ENCODE data around the gene PAPSS2.
"Not testable (repeated sequence)": the region's sequence is repeated elsewhere in the genome, so short reads cannot be mapped to it uniquely, and the experiment has no call there.

PAPSS2 gene

DNA sequence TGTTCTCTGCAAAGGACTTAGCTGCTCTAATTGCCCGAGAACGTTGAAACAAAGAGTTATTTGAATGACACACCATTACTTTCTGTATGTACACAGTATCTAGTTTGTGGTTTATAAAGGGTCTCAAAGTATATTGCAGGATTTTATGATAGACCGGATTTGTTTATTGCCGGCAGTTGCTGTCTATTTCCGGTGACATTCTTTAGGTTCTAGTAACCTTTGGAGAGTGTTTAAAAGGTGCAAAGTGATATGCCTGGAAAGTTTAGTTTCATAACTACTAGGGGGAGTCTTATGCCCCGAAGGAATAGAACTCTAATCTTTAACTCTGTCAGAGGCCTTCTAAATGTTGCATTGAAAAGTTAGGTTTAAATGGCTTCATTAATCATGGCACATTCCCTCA lies 63.8 kb downstream of the PAPSS2 start:
- no peak for DNase-seq (ENCODE audit: extremely low read depth, insufficient read length)

DNA sequence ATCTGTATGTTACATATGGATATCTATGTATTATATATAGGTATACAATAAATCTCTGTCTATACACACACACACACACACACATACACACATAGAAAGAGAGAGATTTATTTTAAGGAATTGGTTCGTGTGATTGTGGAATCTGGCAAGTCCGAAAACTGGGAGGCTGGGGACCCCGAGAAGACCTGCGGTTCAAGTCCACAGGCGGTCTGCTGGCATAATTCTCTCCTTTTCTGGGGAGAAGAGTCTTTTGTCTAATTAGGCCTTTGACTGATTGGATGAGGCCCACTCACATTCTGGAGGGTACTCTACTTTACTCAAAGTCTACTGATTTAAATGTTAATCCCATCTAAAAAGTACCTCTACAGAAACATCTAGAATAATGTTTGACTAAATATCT lies 65.1 kb downstream of the PAPSS2 start:
- no peaks in the 10 kb centered on the region for H3K27me3 ChIP-seq (replicated peaks; ENCODE audit: control insufficient read depth, insufficient read depth, low read length)
- no peaks in the 10 kb centered on the region for H3K36me3 ChIP-seq (ENCODE audit: control insufficient read depth, insufficient read depth, low read length)
- no peak for DNase-seq (ENCODE audit: extremely low read depth, insufficient read length)
- H3K4me3 ChIP-seq (replicated peaks; ENCODE audit: low read depth, low read length) = no peak overlapping the region
- TF ChIP-seq, protein P1, sequence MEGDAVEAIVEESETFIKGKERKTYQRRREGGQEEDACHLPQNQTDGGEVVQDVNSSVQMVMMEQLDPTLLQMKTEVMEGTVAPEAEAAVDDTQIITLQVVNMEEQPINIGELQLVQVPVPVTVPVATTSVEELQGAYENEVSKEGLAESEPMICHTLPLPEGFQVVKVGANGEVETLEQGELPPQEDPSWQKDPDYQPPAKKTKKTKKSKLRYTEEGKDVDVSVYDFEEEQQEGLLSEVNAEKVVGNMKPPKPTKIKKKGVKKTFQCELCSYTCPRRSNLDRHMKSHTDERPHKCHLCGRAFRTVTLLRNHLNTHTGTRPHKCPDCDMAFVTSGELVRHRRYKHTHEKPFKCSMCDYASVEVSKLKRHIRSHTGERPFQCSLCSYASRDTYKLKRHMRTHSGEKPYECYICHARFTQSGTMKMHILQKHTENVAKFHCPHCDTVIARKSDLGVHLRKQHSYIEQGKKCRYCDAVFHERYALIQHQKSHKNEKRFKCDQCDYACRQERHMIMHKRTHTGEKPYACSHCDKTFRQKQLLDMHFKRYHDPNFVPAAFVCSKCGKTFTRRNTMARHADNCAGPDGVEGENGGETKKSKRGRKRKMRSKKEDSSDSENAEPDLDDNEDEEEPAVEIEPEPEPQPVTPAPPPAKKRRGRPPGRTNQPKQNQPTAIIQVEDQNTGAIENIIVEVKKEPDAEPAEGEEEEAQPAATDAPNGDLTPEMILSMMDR (IDR thresholded peaks at IDR 0.05; ENCODE audit: insufficient read depth, low read length, poor library complexity, severe bottlenecking) = no peak

More for the DNA sequence above, 63.8 kb downstream of the PAPSS2 start:
- Histone ChIP-seq H3K27me3 (replicated peaks; ENCODE audit: control insufficient read depth, insufficient read depth, low read length) (no peaks in the 10 kb centered on the region), H3K36me3 (ENCODE audit: control insufficient read depth, insufficient read depth, low read length) (no peaks in the 10 kb centered on the region), H3K4me3 (replicated peaks; ENCODE audit: low read depth, low read length) (no peak overlapping the region)
- TF ChIP-seq, protein P1 (IDR thresholded peaks at IDR 0.05; ENCODE audit: insufficient read depth, low read length, poor library complexity, severe bottlenecking) = no peak

DNA sequence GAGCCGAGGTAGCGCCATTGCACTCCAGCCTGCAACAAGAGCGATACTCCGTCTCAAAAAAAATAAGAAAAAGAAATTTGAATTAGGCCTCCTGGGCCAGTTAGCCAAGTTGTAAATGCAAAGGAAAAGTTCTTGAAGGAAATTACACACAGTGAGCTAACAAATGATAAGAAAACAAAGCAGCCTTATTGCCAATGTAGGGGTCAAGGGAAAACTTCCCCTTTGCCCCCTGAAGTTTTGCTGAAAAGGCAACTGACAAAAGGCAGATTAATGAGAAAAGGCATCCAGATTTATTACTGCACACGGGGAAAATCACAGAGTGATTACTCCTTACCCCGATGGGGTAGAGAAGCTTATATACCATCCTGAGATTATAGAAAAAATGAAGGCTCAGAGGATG lies 70.3 kb downstream of the PAPSS2 start:
- TF ChIP-seq, protein P1 (IDR thresholded peaks at IDR 0.05; ENCODE audit: insufficient read depth, low read length, poor library complexity, severe bottlenecking) = no peak
- H3K4me3 ChIP-seq (replicated peaks; ENCODE audit: low read depth, low read length) = no peak overlapping the region
- no peaks in the 10 kb centered on the region for H3K36me3 ChIP-seq (ENCODE audit: control insufficient read depth, insufficient read depth, low read length)
- no peak for DNase-seq (ENCODE audit: extremely low read depth, insufficient read length)
- H3K27me3 ChIP-seq (replicated peaks; ENCODE audit: control insufficient read depth, insufficient read depth, low read length) = no peaks in the 10 kb centered on the region; the same call in 1 of the 2 replicates

DNA sequence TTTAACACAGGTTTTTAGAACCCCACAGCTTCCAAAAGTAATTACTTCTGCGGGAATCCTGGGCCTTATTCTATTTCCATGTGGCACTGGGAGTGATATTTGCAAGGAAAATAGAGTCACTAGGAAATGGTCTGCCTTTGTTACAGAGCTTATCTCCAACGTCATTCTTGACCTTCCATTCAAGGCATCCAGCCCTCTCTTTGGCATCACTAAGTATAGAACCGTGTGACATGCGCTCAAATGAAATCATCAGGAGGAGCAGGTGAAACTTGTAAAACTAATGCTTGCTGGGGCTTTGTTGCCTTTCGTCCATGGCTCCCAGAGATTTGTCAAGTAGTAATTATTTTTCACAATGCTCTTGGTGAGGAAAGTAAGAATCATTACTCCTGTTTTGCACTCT lies 73.4 kb downstream of the PAPSS2 start:
- Histone ChIP-seq H3K4me3 (replicated peaks; ENCODE audit: low read depth, low read length) (no peak overlapping the region), H3K36me3 (ENCODE audit: control insufficient read depth, insufficient read depth, low read length) (no peaks in the 10 kb centered on the region), H3K27me3 (replicated peaks; ENCODE audit: control insufficient read depth, insufficient read depth, low read length) (no peaks in the 10 kb centered on the region; the same call in 1 of the 2 replicates)
- no peak for DNase-seq (ENCODE audit: extremely low read depth, insufficient read length)
- TF ChIP-seq, protein P1 (IDR thresholded peaks at IDR 0.05; ENCODE audit: insufficient read depth, low read length, poor library complexity, severe bottlenecking) = no peak

DNA sequence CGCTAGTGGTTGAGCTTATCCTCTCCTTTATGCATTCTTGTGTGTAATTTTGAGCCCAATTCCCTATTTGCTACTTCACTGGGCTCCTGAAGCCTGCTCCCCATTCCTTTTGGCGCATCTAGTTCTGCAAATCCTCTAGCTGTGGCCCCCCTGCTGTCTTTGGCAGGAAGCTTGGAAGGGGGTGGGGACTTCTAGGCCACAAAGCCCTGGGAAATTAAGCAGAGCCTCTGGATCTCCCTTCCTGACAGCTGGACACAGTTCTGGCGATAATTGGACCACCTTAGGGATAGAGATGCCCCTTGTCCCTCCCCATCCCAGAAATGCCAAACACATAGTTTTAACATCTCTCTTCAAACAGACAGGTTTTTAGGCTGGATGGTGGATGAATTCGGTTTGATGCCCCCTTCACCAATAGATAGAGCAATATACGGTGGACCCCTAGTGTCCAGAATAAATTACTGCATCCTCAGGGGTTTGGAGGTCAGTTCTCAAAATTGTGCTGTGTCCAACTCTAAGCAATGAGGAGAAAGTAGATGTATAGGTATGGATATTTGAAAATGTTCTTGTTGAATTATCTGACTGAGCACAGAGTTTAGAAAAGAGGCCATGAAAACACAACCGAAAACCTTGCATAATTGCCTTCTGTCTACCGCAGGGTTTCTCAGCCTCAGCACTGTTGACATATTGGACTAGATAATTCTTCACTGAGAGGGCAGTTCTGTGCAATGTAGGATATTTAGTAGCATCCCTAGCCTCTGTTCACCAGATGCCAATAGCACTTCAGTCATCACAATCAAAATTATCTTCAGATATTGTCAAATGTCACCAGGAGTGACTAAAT lies 75.5 kb downstream of the PAPSS2 start:
- Histone ChIP-seq H3K36me3 (ENCODE audit: control insufficient read depth, insufficient read depth, low read length) (no peaks in the 10 kb centered on the region), H3K27me3 (replicated peaks; ENCODE audit: control insufficient read depth, insufficient read depth, low read length) (no peaks in the 10 kb centered on the region; the same call in 1 of the 2 replicates), H3K4me3 (replicated peaks; ENCODE audit: low read depth, low read length) (no peak overlapping the region)
- DNase-seq (ENCODE audit: extremely low read depth, insufficient read length) = no peak
- TF ChIP-seq, protein P1 (IDR thresholded peaks at IDR 0.05; ENCODE audit: insufficient read depth, low read length, poor library complexity, severe bottlenecking) = peak; percentile 65

DNA sequence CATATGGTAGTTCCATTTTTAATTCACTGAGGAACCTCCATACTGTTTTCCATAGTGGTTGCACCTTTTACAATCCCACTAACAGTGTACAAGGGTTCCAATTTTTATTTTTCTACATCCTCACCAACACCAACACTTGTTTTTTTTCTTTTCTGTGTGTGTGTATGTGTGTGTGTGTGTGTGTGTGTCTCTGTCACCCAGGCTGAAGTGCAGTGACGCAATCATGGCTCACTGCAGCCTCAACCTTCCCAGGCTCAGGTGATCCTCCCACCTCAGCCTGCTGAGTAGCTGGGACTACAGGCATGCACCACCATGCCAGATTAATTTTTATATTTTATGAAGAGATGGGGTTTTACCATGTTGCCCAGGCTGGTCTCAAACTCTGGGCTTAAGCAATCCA lies 78.6 kb downstream of the PAPSS2 start:
- H3K27me3 ChIP-seq (replicated peaks; ENCODE audit: control insufficient read depth, insufficient read depth, low read length); H3K36me3 ChIP-seq (ENCODE audit: control insufficient read depth, insufficient read depth, low read length); H3K4me3 ChIP-seq (replicated peaks; ENCODE audit: low read depth, low read length); DNase-seq (ENCODE audit: extremely low read depth, insufficient read length): not testable (repeated sequence)

Data from GM06990 (cell line).